GM19099 (cell line): Measurements from ENCODE around the gene MEIS2.

Source experiments
- POLR2A ChIP-seq: IDR thresholded peaks from 3 replicates; pipeline ENCODE4 v1.6.1; 2011; ENCODE audit warnings: low read depth; ENCODE audit not compliant: insufficient read length; ENCODE audit errors: extremely low read depth

The MEIS2 gene

DNA sequence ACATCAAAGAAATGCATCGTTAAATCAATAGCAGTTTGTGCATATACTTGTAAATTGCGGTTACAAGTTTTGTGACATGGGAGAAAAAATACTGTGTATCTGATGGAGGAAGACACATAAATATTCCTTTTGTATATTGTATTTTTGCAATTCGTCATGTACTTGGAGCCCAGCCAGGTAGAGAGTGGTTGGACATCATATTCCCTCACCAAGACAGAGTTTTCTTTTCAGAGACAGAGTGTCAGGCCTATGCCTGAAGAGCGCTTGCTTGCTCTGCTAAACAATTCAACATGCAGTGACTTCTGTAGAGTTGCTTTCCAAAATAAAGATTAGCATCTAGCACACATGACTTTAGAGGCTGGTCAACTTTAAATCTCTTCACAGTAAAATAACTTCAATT lies 24.8 kb upstream of the MEIS2 start:
- TF ChIP-seq POLR2A = no peak

DNA sequence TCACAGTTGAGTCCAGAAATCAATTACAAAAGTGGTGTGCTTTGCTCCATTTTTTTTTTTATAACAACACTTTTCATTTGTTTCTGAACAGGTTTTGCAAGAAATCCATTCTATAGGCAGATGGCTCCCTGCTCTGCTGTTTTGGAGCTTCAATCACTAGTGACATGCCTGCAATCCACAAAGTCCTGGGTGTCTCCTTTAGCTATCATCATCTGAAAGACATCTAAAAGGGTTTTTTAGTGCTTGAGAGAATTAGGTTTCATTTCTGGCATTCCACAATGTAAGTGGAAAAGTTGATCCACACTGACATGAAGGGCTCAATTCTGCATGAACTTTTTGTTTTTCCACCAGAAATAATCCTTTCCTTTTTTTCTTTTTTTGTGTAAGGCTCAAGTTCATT lies 24.0 kb upstream of the MEIS2 start:
- TF ChIP-seq POLR2A = no peak

DNA sequence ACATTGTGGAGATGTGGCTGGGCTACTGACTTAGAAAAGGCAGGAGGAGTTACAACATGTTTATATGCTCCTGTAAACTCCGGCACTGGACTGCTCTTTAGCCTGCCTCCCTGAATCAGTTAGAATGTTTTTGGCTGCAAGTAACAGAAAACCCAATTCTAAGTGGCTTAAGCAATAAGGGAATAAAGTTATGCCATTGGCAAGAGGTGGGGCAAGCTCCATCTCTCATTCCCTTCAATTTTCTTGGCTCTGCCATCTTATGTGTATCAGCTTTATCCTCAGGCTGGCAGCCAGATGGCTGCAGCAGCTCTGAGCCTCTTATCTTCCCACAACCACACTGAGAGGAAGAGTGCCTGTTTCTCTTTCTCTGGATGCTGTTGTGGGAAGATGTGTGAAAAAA lies 22.4 kb upstream of the MEIS2 start:
- TF ChIP-seq POLR2A = no peak

DNA sequence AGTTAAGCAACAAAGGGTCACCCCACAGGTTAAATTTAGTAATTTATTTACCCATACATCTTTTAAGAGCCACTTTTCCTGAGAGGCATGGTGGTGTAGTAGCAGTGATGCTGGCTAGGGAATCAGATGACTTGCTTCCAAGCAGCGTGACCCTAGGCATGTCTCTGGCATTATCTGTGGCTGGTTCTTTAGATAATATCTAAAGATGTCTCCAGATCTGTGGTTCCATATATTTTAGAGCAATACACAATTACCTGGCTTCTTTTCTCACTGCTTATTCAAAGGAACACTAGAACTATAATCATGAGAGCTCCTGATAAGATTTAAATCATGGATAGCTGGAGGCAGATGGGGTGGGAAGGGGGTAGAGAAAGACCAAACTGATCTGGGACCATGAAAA lies 21.1 kb upstream of the MEIS2 start:
- TF ChIP-seq POLR2A = no peak

DNA sequence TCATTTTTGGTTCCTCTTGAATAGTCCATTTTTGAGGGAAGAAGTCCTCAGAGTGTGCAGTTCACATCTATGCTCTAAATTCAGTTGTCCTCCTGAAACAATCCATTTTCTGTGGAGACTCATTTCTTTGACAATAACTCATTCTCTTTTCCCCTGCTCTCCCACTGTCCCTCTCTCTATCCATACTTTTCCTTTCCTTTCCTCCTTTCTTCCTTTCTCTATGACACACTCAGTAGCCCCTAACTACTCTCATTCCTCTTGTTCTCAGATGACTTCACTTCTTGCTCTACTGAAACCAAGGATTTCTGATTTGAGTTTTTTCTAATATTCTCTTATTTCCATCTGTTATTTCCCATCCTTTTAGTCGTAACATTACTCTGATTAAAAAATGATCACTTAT lies 16.7 kb upstream of the MEIS2 start:
- TF ChIP-seq POLR2A = no peak

DNA sequence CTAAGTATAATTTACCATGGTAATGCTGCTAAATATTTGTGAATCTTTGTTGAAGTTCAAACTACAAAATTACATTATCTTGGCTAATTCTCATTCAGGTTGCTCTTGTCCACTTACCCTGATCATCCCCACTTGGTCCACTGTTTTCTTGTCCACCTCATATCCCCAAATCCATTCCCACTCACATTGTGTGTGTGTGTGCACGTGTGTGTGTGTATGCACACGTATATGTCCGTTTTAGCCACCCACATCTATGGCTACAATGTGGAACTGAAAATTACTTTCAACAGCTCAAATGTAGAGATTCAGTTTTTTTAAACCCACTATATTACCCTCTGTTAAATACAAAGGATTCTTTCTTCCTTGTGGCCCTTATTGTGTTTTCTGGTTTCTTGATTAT lies 15.2 kb upstream of the MEIS2 start:
- TF ChIP-seq POLR2A = no peak

DNA sequence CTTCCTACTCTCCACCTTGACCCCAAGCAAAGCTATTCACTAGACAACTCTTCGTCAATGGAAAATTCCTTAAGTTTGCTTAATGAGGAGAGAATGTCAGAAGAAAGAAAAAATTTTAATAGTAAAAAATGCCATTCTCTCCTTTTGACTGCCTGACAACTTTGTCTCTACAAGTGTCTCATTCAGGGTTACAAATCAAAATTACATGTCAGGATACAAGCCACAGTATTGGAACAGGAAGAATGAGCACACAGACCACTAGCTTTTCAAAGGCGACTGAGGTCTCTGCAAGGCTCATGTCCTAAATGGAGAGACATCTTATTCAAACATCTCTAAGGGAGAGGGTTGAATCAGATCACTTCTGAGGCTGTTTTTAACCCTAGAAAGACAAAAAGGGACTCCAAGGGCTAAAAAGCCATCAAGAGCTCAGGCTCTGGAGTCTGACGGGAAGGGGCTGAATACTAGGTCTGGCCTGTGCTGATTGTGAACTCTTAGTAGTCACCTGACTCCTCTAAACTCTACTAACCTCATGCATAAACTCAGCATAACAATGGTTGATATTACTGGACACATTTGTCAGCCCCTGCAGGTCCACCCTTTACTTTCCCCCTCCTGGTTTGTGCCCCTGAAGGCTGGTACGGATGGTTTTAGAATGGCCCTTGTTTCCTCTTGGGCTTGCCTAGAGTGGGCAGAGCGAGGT lies 12.8 kb upstream of the MEIS2 start:
- TF ChIP-seq POLR2A = no peak

DNA sequence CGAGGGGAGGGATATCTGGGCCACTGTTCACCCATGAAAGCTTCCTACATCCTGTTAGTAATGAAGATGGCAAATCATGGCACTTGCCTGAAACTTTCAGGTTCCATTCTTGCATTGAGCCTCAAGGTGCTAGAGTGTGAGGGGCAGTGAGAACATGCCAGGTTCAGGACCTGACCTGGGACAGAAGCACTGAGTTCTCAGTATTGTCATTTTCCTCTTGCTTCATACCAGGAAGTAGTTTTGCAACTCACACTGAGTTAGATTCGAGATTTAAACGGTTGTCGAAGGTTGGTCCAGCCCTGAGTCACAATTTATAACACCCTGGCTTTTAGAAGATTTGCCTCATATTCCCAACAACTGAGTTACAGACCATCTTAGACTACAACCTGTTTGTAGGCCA lies 11.8 kb upstream of the MEIS2 start:
- no peak for TF ChIP-seq POLR2A

DNA sequence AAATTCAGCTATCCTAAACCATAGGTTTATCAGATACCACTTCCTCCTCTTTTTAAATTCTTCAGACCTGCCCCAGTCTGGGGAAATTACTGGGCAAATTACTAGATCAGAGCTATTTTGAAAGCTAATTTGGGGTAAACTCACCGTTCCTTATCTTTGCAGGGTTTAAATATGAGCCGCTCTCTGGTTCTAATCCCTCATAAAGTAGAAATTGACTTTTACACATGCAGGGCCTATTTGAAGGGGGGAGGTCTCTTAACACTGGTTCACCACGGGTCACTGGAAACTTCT lies 11.0 kb upstream of the MEIS2 start:
- no peak for TF ChIP-seq POLR2A

DNA sequence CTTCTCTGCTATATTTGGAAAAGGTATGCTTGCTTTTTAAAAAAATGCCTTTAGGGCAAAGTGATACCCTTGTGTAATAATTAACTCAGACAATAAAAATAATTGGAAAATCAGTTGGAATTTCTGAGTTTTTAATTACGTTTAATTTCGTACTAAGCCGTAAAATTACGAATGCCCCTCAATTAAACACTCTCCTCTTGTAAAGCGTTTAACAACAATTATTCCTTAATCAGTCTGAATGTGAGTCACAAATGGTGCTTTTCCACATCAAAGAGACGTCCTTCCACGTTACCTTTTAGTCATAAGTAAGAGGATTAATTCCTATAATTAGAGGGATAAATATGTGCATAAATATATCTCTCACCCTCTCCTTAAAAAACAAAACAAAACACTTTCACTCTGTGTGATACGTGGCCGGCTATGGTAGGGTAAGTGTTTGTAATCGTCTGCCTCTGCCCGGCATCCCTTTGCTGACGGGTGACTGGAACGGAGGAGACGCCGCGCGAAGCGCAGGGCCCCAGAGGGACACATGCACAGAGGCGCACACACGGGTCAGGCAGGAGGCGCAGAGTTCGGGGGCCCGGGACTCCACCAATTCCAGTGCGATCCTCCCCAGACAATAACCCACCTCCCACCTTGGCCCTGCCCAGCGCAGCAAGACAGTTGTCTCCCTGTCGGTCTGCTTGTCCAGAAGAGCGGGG lies 9.7 kb upstream of the MEIS2 start:
- no peak for TF ChIP-seq POLR2A

DNA sequence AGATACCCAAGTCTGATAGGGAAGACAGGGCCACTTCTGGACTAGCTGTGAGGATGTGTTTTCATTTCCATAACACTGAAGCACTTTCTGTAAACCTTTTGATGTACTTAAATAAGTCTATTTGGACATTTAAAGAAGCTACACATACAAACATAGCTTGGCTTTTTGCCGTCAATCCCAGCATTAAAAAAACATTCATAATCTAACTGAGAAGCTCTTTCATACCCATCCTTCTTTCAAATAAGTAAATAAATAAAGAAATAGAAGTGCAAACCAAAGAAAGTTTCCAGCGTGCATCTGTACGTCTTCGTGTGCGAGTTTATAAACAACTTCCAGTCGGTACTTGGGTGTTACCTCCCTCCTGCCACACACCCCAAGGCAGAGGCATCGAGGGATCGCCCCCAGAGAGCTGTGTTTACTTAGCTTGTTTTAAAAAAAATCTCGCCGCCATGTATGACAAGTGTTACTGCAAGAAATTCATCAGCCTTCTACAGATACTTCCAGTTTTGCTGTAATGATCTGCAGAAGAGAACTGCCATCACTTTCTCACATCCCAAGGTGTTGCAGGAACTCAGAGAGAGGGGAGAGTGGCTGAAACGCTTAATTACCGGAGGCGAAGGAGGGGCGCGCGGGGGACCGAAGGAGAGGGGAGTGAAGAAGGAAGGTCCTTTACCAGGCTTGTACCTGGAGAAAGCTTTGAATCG lies 9.0 kb upstream of the MEIS2 start:
- TF ChIP-seq POLR2A = no peak

DNA sequence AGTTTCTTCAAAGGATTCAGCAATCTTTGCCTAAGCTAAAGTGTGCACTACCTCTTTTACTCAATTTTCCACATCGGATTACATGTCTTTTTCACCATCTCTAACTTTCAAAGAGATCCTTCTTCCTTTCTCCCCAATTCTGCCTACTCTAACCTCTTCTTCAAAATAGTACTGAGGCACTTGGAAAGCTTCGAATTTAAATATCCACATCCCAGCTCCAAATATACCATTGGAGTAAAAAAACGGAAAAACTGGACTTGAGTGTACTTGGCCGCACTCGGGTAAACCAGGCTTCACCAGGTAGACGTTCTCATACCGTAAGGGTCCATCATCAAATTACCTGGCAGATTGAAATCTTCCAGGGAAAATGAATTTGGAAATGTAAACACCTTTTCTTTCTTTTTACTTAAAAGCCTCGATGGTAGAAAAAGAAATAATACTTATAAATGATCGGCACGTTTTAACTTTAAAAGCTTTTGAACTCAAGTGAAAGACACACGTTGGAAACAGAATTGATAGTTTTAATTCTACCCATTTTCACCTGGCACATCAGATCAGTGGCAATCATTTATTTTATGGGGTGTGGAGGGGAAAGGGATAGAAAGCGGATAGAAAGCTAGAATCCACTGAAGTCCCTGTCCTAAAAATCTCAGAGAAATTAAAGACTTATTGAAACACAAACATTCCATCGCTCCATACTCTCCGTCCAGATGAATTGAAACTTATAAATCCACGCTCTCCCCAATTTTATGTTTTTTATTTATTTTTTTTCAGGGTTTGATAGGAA lies 8.2 kb upstream of the MEIS2 start:
- no peak for TF ChIP-seq POLR2A

DNA sequence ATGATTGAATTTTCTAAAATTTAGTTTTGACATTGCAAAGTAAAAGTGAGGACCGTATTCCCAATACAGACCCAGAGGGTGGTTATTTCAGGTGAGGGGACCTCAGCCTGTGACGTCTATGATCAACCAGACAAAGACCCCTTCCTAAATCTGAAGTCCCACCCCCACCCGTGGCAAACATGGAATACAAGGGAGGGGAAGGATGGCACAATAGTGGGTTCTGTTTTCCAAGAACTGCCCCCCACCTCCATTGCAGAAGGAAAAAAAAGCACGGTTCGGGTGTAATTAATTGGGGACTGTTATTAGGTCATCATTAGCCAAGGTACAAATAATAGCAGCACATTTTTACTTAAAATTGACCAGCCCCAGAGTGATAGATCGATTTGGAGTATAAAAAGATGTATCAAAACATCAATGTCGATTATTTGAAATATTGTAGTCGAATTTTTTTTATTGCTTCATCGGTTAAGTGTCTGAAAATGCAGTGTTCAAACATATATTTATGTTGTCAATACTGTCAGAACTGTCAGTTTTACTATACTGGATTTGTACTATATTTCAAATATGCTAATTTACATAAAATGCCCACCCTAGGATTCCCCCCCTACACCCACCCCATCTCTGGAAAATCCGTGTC lies 7.5 kb upstream of the MEIS2 start:
- TF ChIP-seq POLR2A = no peak

DNA sequence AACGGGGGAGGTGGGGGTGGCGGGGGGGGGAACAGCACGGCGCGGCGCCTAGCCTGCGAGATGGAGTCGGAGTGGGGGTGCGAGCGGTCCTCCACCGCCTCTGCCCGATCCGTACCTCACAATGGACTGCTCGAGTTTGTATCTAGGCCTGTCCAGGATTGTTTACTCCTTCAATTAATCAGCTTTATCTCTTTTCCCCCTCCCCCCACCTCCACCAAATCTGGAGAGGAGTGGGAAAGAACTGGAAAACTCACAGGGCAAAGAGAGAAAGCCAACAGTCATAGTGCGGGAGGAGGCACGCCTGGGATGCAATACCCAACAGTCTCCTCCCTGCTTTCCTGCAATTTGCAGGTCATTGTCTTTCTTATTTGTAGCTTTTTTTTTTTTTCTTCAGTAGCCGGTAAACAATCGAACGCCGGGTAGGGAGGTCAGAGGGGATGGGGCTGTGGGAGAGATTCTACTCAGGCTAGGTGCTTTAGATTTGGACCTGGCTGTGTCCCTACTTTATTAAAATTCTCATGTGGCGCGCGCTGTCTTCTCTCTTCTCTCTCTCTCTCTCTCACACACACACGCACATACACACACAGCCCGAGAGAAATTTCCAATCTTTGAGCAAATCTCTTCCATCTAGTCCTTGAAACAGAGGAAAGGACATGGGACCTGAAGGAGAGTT lies 6.9 kb upstream of the MEIS2 start:
- TF ChIP-seq POLR2A = no peak
